Stimulated activated CD4-positive, alpha-beta T cell treated with anti-CD3 and anti-CD28 coated beads, Interleukin-1b, Interleukin-23, amount 100 ng/mL, for 1 hour (primary cell): ENCODE measurements around the gene STK32A.

Source experiments
- DNase-seq, 2 donors: peaks; one replicate each; pipeline ENCODE4 v3.0.0-alpha.2; 2020; ENCODE audit warnings: low read depth in 2 of 2

The STK32A gene

GRCh38 chr5:147391781-147392180, 157.0 kb downstream of the STK32A start:
- DNase-seq, result no peak

- DNase-seq, result no peak
These were observed 159.2 kb downstream of the STK32A start for GRCh38 chr5:147393874-147394672.

- no peak for DNase-seq
These were observed 161.4 kb downstream of the STK32A start for GRCh38 chr5:147396070-147396823.

- no peak for DNase-seq
These were observed 162.8 kb downstream of the STK32A start for GRCh38 chr5:147397616-147398015.

GRCh38 chr5:147398860-147399259, 164.0 kb downstream of the STK32A start:
- DNase-seq, result no peak

GRCh38 chr5:147400126-147400809, 165.4 kb downstream of the STK32A start:
- DNase-seq, result no peak

- no peak for DNase-seq
These were observed 166.1 kb downstream of the STK32A start for GRCh38 chr5:147400881-147401280.

GRCh38 chr5:147403651-147404640, 169.1 kb downstream of the STK32A start:
- DNase-seq, result no peak

- no peak for DNase-seq
These were observed 169.9 kb downstream of the STK32A start for GRCh38 chr5:147404706-147405105.

- no peak for DNase-seq
These were observed 171.8 kb downstream of the STK32A start for GRCh38 chr5:147406636-147407035.

GRCh38 chr5:147407094-147407681, 172.4 kb downstream of the STK32A start:
- DNase-seq, result no peak

- DNase-seq, result no peak
These were observed 174.2 kb downstream of the STK32A start for GRCh38 chr5:147408980-147409379.

- DNase-seq, result no peak
These were observed 175.9 kb downstream of the STK32A start for GRCh38 chr5:147410496-147411358.

GRCh38 chr5:147411359-147412319, 176.8 kb downstream of the STK32A start:
- DNase-seq, result no peak

- no peak for DNase-seq
These were observed 177.7 kb downstream of the STK32A start for GRCh38 chr5:147412561-147412960.

- no peak for DNase-seq
These were observed 178.4 kb downstream of the STK32A start for GRCh38 chr5:147413266-147413665.

- DNase-seq, result no peak
These were observed 180.8 kb downstream of the STK32A start for GRCh38 chr5:147415651-147416050.

GRCh38 chr5:147417135-147417813, 182.4 kb downstream of the STK32A start:
- no peak for DNase-seq
